ENCODE results near the gene DAP.

DNA sequence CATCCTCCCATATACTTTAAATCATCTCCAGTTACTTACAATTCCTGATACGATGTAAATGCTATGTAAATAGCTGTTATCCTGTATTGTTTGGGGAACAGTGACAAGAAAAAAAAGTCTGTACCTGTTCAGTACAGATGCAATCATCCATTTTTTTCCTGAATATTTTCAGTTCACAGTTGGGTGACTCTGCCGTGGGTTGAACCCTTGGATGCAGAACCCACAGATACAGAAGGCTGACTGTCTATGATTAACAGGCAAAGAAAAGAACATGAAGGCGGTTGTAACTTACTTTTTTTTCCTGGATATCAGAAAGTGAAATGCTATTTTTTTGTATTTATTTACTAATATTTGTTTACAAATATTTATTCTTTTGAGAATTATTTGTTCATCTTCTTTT lies 33.2 kb downstream of the DAP start:
- no peak for TF ChIP-seq RB1 (IDR thresholded peaks at IDR 0.05; ENCODE audit: borderline replicate concordance)
- TF ChIP-seq CTCF (IDR thresholded peaks at IDR 0.05 in 2 of 3, conservative IDR thresholded peaks at IDR 0.05 in 1 of 3; ENCODE audit: control insufficient read depth in 2 of 3, extremely low read depth in 1 of 3, insufficient read depth in 1 of 3, low read depth in 3 of 3, low read length in 3 of 3) = no peak
- TF ChIP-seq, protein P1, sequence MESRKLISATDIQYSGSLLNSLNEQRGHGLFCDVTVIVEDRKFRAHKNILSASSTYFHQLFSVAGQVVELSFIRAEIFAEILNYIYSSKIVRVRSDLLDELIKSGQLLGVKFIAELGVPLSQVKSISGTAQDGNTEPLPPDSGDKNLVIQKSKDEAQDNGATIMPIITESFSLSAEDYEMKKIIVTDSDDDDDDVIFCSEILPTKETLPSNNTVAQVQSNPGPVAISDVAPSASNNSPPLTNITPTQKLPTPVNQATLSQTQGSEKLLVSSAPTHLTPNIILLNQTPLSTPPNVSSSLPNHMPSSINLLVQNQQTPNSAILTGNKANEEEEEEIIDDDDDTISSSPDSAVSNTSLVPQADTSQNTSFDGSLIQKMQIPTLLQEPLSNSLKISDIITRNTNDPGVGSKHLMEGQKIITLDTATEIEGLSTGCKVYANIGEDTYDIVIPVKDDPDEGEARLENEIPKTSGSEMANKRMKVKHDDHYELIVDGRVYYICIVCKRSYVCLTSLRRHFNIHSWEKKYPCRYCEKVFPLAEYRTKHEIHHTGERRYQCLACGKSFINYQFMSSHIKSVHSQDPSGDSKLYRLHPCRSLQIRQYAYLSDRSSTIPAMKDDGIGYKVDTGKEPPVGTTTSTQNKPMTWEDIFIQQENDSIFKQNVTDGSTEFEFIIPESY (IDR thresholded peaks at IDR 0.05) = no peak
- no peak for TF ChIP-seq MXI1 (IDR thresholded peaks at IDR 0.05; ENCODE audit: low read depth, low read length)
- TF ChIP-seq ATF7 (IDR thresholded peaks at IDR 0.05; ENCODE audit: low read depth) = no peak
- TF ChIP-seq HCFC1 (IDR thresholded peaks at IDR 0.05; ENCODE audit: low read length) = no peak
- no peak for TF ChIP-seq NRF1 (conservative IDR thresholded peaks at IDR 0.05; ENCODE audit: low read depth, low read length)
- no peak for TF ChIP-seq JUND (IDR thresholded peaks at IDR 0.05; ENCODE audit: low read depth, low read length)
- TF ChIP-seq EZH2 (IDR thresholded peaks at IDR 0.05; ENCODE audit: borderline replicate concordance, control insufficient read depth, low read depth, low read length) = no peak
- TF ChIP-seq POLR2AphosphoS5 (IDR thresholded peaks at IDR 0.05; ENCODE audit: low read length) = no peak
- no peak for TF ChIP-seq SMAD5 (IDR thresholded peaks at IDR 0.05; ENCODE audit: low read depth)
- TF ChIP-seq CEBPZ (IDR thresholded peaks at IDR 0.05; ENCODE audit: low read depth, low read length) = no peak
- TF ChIP-seq CHD1 (IDR thresholded peaks at IDR 0.05; ENCODE audit: low read depth, low read length) = no peak
- no peak for TF ChIP-seq NFXL1 (IDR thresholded peaks at IDR 0.05; ENCODE audit: borderline replicate concordance)

Measured in GM12878 (cell line).